Neural cell (in vitro differentiated cells): ENCODE data around the gene PXK. TPM values are rescaled to one million over a fixed set of nuclear protein-coding genes. Genes with fewer than 3 reads are reported as not detected.

Experiments
- H2AFZ ChIP-seq: fragments of 200-600, 300-800 bp; sonication (generic), shearing (Covaris generic); 2 replicates; pipeline ENCODE4 v1.6.0; 2014; ENCODE audit warnings: low read depth, mild to moderate bottlenecking, antibody characterized with exemption, low read length, moderate library complexity
- H3F3A ChIP-seq: fragments of 200-600 bp; shearing (Covaris generic); 2 replicates; pipeline ENCODE4 v1.6.1; 2016; ENCODE audit warnings: mild to moderate bottlenecking, moderate library complexity, mixed read lengths, antibody characterized with exemption, low read length; ENCODE audit not compliant: insufficient read depth, poor library complexity, severe bottlenecking
- H3K27ac ChIP-seq: fragments of 200-600, 300-800 bp; sonication (generic), shearing (Covaris generic); 2 replicates; pipeline ENCODE4 v1.5.1; 2014; ENCODE audit warnings: mild to moderate bottlenecking, low read length, moderate library complexity
- H3K27me3 ChIP-seq: fragments of 300-800, 200-600 bp; sonication (generic), shearing (Covaris generic); 2 replicates; pipeline ENCODE4 v1.6.0; 2014; ENCODE audit warnings: mild to moderate bottlenecking, low read depth, low read length, moderate library complexity; ENCODE audit not compliant: insufficient read depth
- H3K36me3 ChIP-seq: fragments of 300-800, 200-600 bp; sonication (generic), shearing (Covaris generic); 2 replicates; pipeline ENCODE4 v1.5.1; 2014; ENCODE audit warnings: mild to moderate bottlenecking, antibody characterized with exemption, low read length, moderate library complexity; ENCODE audit not compliant: insufficient read depth
- H3K4me2 ChIP-seq: fragments of 300-800, 200-600 bp; sonication (generic), shearing (Covaris generic); 2 replicates; pipeline ENCODE4 v1.6.0; 2014; ENCODE audit warnings: mild to moderate bottlenecking, low read length
- H3K4me3 ChIP-seq: fragments of 300-800, 200-600 bp; sonication (generic), shearing (Covaris generic); 2 replicates; pipeline ENCODE4 v1.5.1; 2014; ENCODE audit warnings: mild to moderate bottlenecking, low read length, moderate library complexity
- H3K79me2 ChIP-seq: fragments of 200-600 bp; shearing (Covaris generic); replicated peaks from 2 replicates; pipeline ENCODE4 v1.6.0; 2014; ENCODE audit warnings: mild to moderate bottlenecking, low read length, moderate library complexity; ENCODE audit not compliant: insufficient read depth
- H3K9ac ChIP-seq: fragments of 300-800, 200-600 bp; sonication (generic), shearing (Covaris generic); 2 replicates; pipeline ENCODE4 v1.6.1; 2016; ENCODE audit warnings: mild to moderate bottlenecking, low read length, mixed read lengths
- H3K9me2 ChIP-seq: fragments of 200-600 bp; shearing (Covaris generic); 2 replicates; pipeline ENCODE4 v1.6.1; 2016; ENCODE audit warnings: mild to moderate bottlenecking, low read length, mixed read lengths; ENCODE audit not compliant: insufficient read depth
- H3K9me3 ChIP-seq: fragments of 200-600, 300-800 bp; sonication (generic), shearing (Covaris generic); 2 replicates; pipeline ENCODE4 v1.6.1; 2016; ENCODE audit warnings: mild to moderate bottlenecking, mixed run types, low read length, moderate library complexity, mixed read lengths
- H4K20me1 ChIP-seq: fragments of 200-600 bp; shearing (Covaris generic); 2 replicates; pipeline ENCODE4 v1.6.1; 2016; ENCODE audit warnings: mild to moderate bottlenecking, mixed run types; ENCODE audit not compliant: insufficient read depth
- EP300 ChIP-seq: fragments of 450-650 bp; conservative IDR thresholded peaks from 2 replicates; pipeline ENCODE4 v1.6.1; 2014; ENCODE audit warnings: antibody characterized with exemption, mild to moderate bottlenecking, moderate library complexity; ENCODE audit not compliant: poor library complexity, severe bottlenecking
- EZH2 ChIP-seq: fragments of 200-600, 300-800 bp; shearing (Covaris generic), sonication (generic); IDR thresholded peaks from 2 replicates; pipeline ENCODE4 v1.6.1; 2014; ENCODE audit warnings: antibody characterized with exemption, low read length, borderline replicate concordance, mild to moderate bottlenecking; ENCODE audit not compliant: insufficient read depth, poor library complexity, severe bottlenecking
- MXI1 ChIP-seq: fragments of 450-650 bp; conservative IDR thresholded peaks from 2 replicates; pipeline ENCODE4 v1.6.1; 2014; ENCODE audit warnings: antibody characterized with exemption, mild to moderate bottlenecking; ENCODE audit not compliant: poor library complexity, severe bottlenecking
- POLR2AphosphoS5 ChIP-seq: IDR thresholded peaks from 2 replicates; pipeline ENCODE4 v1.6.1; 2012
- RAD21 ChIP-seq: fragments of 450-650 bp; conservative IDR thresholded peaks from 2 replicates; pipeline ENCODE4 v1.6.1; 2014; ENCODE audit warnings: antibody characterized with exemption, mild to moderate bottlenecking, moderate library complexity
- SMC3 ChIP-seq: fragments of 450-650 bp; conservative IDR thresholded peaks from 2 replicates; pipeline ENCODE4 v1.6.1; 2014; ENCODE audit warnings: antibody characterized with exemption, mild to moderate bottlenecking, moderate library complexity; ENCODE audit not compliant: poor library complexity
- TAF1 ChIP-seq: IDR thresholded peaks from 2 replicates; pipeline ENCODE4 v1.6.1; 2012; ENCODE audit warnings: low read depth
- polyA plus RNA-seq: library from polyadenylated mRNA; depleted of rRNA; stranded (reverse); fragments of >200 nt; gene quantifications from 2 replicates; pipeline ENCODE4 v1.2.3, GENCODE V29; 2014
- TF ChIP-seq, protein P1 (sequence below): fragments of 450-650 bp; IDR thresholded peaks from 2 replicates; pipeline ENCODE4 v1.5.1; 2014; ENCODE audit warnings: antibody characterized with exemption, mild to moderate bottlenecking, moderate library complexity; ENCODE audit not compliant: poor library complexity, severe bottlenecking
- TF ChIP-seq, protein P2 (sequence below): IDR thresholded peaks from 2 replicates; pipeline ENCODE4 v1.6.1; 2012; ENCODE audit warnings: borderline replicate concordance

The PXK gene
- polyA plus RNA-seq, 1 donor from 2014 or later: 37.7 TPM

DNA sequence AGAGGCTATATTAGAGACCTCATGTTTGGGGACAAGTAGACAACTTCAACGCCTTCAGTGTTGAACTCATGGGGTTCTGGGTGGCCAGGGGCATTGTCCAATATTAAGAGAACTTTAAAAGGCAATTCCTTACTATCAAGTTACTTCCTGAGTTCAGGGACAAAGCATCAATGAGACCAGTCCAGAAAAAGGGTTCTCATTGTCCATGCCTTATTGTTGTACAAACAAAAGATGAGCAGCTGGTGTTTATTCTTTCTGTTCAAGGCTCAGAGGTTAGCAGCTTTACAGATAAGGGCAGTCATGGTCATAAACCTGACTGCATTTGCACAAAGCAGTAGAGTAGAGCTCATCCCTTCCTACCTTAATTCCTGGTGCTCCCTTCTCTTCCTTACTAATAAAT, 119.5 kb downstream of the PXK start:
- Histone ChIP-seq H3K9me3 (no peaks in the 10 kb centered on the region), H3K79me2 (no peaks in the 10 kb centered on the region), H3K4me3 (no peak overlapping the region), H2AFZ (no peak overlapping the region), H3F3A (no peaks in the 10 kb centered on the region), H3K9me2 (no peaks in the 10 kb centered on the region), H3K27me3 (no peaks in the 10 kb centered on the region), H4K20me1 (no peaks in the 10 kb centered on the region), H3K9ac (no peak overlapping the region), H3K36me3 (no peaks in the 10 kb centered on the region), H3K4me2 (no peak overlapping the region), H3K27ac (no peak overlapping the region)
- no peak for TF ChIP-seq EP300
- no peak for TF ChIP-seq TAF1
- TF ChIP-seq, protein P1, sequence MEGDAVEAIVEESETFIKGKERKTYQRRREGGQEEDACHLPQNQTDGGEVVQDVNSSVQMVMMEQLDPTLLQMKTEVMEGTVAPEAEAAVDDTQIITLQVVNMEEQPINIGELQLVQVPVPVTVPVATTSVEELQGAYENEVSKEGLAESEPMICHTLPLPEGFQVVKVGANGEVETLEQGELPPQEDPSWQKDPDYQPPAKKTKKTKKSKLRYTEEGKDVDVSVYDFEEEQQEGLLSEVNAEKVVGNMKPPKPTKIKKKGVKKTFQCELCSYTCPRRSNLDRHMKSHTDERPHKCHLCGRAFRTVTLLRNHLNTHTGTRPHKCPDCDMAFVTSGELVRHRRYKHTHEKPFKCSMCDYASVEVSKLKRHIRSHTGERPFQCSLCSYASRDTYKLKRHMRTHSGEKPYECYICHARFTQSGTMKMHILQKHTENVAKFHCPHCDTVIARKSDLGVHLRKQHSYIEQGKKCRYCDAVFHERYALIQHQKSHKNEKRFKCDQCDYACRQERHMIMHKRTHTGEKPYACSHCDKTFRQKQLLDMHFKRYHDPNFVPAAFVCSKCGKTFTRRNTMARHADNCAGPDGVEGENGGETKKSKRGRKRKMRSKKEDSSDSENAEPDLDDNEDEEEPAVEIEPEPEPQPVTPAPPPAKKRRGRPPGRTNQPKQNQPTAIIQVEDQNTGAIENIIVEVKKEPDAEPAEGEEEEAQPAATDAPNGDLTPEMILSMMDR: no peak
- no peak for TF ChIP-seq SMC3
- TF ChIP-seq MXI1: no peak
- TF ChIP-seq POLR2AphosphoS5: no peak
- no peak for TF ChIP-seq EZH2
- no peak for TF ChIP-seq RAD21

DNA sequence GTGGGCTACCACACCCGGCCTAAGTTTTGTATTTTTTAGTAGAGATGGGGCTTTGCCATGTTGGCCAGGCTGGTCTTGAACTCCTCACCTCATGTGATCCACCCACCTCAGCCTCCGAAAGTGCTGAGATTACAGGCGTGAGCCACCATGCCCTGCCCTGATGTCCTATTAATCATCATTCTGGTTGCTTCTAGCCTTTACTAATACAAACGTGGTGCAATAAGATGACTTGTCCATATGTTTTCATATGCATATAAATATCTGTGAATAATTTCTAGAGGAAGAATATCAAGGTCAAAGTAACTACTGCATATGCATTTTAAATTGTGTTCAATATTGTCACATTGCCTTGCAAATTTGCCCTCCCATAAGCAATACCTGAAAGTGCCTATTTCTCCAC, 126.5 kb downstream of the PXK start:
- Histone ChIP-seq H3K9ac (no peak overlapping the region), H3F3A (no peaks in the 10 kb centered on the region), H4K20me1 (no peaks in the 10 kb centered on the region), H3K27me3 (no peaks in the 10 kb centered on the region), H3K9me2 (no peaks in the 10 kb centered on the region), H3K4me2 (no peak overlapping the region), H2AFZ (no peak overlapping the region), H3K9me3 (no peaks in the 10 kb centered on the region), H3K36me3 (no peaks in the 10 kb centered on the region), H3K79me2 (no peaks in the 10 kb centered on the region), H3K27ac (no peak overlapping the region), H3K4me3 (no peak overlapping the region)
- TF ChIP-seq SMC3 (no peak), EZH2 (no peak), RAD21 (no peak), TAF1 (no peak), MXI1 (no peak), POLR2AphosphoS5 (no peak), EP300 (no peak)
- TF ChIP-seq, protein P1: no peak
- TF ChIP-seq, protein P2, sequence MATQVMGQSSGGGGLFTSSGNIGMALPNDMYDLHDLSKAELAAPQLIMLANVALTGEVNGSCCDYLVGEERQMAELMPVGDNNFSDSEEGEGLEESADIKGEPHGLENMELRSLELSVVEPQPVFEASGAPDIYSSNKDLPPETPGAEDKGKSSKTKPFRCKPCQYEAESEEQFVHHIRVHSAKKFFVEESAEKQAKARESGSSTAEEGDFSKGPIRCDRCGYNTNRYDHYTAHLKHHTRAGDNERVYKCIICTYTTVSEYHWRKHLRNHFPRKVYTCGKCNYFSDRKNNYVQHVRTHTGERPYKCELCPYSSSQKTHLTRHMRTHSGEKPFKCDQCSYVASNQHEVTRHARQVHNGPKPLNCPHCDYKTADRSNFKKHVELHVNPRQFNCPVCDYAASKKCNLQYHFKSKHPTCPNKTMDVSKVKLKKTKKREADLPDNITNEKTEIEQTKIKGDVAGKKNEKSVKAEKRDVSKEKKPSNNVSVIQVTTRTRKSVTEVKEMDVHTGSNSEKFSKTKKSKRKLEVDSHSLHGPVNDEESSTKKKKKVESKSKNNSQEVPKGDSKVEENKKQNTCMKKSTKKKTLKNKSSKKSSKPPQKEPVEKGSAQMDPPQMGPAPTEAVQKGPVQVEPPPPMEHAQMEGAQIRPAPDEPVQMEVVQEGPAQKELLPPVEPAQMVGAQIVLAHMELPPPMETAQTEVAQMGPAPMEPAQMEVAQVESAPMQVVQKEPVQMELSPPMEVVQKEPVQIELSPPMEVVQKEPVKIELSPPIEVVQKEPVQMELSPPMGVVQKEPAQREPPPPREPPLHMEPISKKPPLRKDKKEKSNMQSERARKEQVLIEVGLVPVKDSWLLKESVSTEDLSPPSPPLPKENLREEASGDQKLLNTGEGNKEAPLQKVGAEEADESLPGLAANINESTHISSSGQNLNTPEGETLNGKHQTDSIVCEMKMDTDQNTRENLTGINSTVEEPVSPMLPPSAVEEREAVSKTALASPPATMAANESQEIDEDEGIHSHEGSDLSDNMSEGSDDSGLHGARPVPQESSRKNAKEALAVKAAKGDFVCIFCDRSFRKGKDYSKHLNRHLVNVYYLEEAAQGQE: no peak
